Colonic mucosa (tissue), 4 donors: ENCODE results near the gene RAB11FIP4. TPM values are rescaled to one million over a fixed set of nuclear protein-coding genes. Genes with fewer than 3 reads are reported as not detected.

Experiments
- DNase-seq: peaks from one replicate; pipeline ENCODE4 v3.0.0-alpha.2; 2020
- H3K27ac ChIP-seq: fragments of 200-600 bp; one replicate; pipeline ENCODE4 v1.8.0; 2021
- H3K27me3 ChIP-seq: fragments of 200-600 bp; one replicate; pipeline ENCODE4 v1.8.0; 2021
- H3K36me3 ChIP-seq: fragments of 200-600 bp; one replicate; pipeline ENCODE4 v1.8.0; 2021
- H3K4me1 ChIP-seq: fragments of 200-600 bp; one replicate; pipeline ENCODE4 v1.8.0; 2021; ENCODE audit warnings: mild to moderate bottlenecking
- H3K4me3 ChIP-seq: fragments of 200-600 bp; one replicate; pipeline ENCODE4 v1.8.0; 2021
- H3K9ac ChIP-seq, 2 donors: one replicate each; pipeline ENCODE4 v1.7.0; 2013; ENCODE audit warnings: control low read depth in 2 of 2, low read depth in 2 of 2, low read length in 2 of 2
- H3K9me3 ChIP-seq: fragments of 200-600 bp; one replicate; pipeline ENCODE4 v1.8.0; 2021
- CTCF ChIP-seq: fragments of 200-600 bp; IDR thresholded peaks from one replicate; pipeline ENCODE4 v1.8.0; 2022; ENCODE audit warnings: antibody characterized with exemption, mild to moderate bottlenecking
- intact Hi-C: fragments of 100-400 bp; cut with DNase I; formaldehyde crosslinking; loops from one replicate; pipeline ENCODE4 v1.14.1; 2022
- total RNA-seq, 2 donors: library from RNA; stranded (reverse); fragmentation: NEBNext Ultra II Directional in 1 of 2; extraction: Animal tissue kit (Norgen Biotek cat#: 25700) in 1 of 2; gene quantifications; one replicate each; pipeline ENCODE4 v1.2.1, GENCODE V29; 2021
- donor health status: healthy.
- donor health status: DM: no; HTN: no; CAD: no.
- donor health status: DM: no; HTN: no; CAD: no.

RAB11FIP4 gene
- total RNA-seq, 2 donors from 2014 or later = 41.5 to 46.0 TPM

GRCh38 chr17:31388351-31388750 is 3.1 kb upstream of the RAB11FIP4 start:
- no peaks in the 10 kb centered on the region for H3K36me3 ChIP-seq
- peaks cover 32% of the 10 kb centered on the region for H3K27me3 ChIP-seq
- H3K27ac ChIP-seq = no peak overlapping the region
- no peaks in the 10 kb centered on the region for H3K4me1 ChIP-seq
- intact Hi-C loops = loop anchor here (5.0 kb wide), 1 partner anchor 139 kb away; no protein-coding TSS in a partner anchor
- H3K9me3 ChIP-seq = no peaks in the 10 kb centered on the region
- no peak for TF ChIP-seq CTCF
- no peak overlapping the region for H3K9ac ChIP-seq
- DNase-seq = no peak
- no peak overlapping the region for H3K4me3 ChIP-seq

GRCh38 chr17:31388770-31389656 is 2.5 kb upstream of the RAB11FIP4 start:
- intact Hi-C loops = loop anchor here (5.0 kb wide), 1 partner anchor 138 kb away; no protein-coding TSS in a partner anchor
- Histone ChIP-seq H3K27me3 (peaks cover 33% of the 10 kb centered on the region), H3K27ac (no peak overlapping the region), H3K36me3 (no peaks in the 10 kb centered on the region), H3K9me3 (no peaks in the 10 kb centered on the region), H3K9ac (no peak overlapping the region), H3K4me3 (no peak overlapping the region), H3K4me1 (no peaks in the 10 kb centered on the region)
- TF ChIP-seq CTCF = peak; percentile 47
- no peak for DNase-seq

- no peak for DNase-seq
- Histone ChIP-seq H3K9ac (no peak overlapping the region), H3K9me3 (no peaks in the 10 kb centered on the region), H3K4me3 (no peak overlapping the region), H3K4me1 (no peaks in the 10 kb centered on the region), H3K36me3 (no peaks in the 10 kb centered on the region), H3K27me3 (peaks cover 33% of the 10 kb centered on the region), H3K27ac (no peak overlapping the region)
- intact Hi-C loops = loop anchor here (5.0 kb wide), 1 partner anchor 137 kb away; no protein-coding TSS in a partner anchor
- no peak for TF ChIP-seq CTCF
These were observed 1.7 kb upstream of the RAB11FIP4 start for GRCh38 chr17:31389657-31390381.

- intact Hi-C loops = no loop called here
- H3K27me3 ChIP-seq = peaks cover 33% of the 10 kb centered on the region
- no peak overlapping the region for H3K9ac ChIP-seq
- no peak overlapping the region for H3K27ac ChIP-seq
- no peak for TF ChIP-seq CTCF
- no peaks in the 10 kb centered on the region for H3K9me3 ChIP-seq
- H3K4me3 ChIP-seq = no peak overlapping the region
- DNase-seq = no peak
- H3K36me3 ChIP-seq = no peaks in the 10 kb centered on the region
- no peaks in the 10 kb centered on the region for H3K4me1 ChIP-seq
These were observed 1.1 kb upstream of the RAB11FIP4 start for GRCh38 chr17:31390426-31390747.

- no peak for DNase-seq
- Histone ChIP-seq H3K4me3 (peak overlapping the region; percentile 30), H3K9me3 (no peaks in the 10 kb centered on the region), H3K9ac (no peak overlapping the region), H3K27me3 (peaks cover 33% of the 10 kb centered on the region), H3K4me1 (no peaks in the 10 kb centered on the region), H3K27ac (no peak overlapping the region), H3K36me3 (no peaks in the 10 kb centered on the region)
- intact Hi-C loops = no loop called here
- TF ChIP-seq CTCF = no peak
These were observed 553 bp upstream of the RAB11FIP4 start for GRCh38 chr17:31390748-31391495.
